Measurements from ENCODE around the gene FAM9B.
"Not testable (repeated sequence)": the region's sequence is repeated elsewhere in the genome, so short reads cannot be mapped to it uniquely, and the experiment has no call there.

Gene FAM9B

DNA sequence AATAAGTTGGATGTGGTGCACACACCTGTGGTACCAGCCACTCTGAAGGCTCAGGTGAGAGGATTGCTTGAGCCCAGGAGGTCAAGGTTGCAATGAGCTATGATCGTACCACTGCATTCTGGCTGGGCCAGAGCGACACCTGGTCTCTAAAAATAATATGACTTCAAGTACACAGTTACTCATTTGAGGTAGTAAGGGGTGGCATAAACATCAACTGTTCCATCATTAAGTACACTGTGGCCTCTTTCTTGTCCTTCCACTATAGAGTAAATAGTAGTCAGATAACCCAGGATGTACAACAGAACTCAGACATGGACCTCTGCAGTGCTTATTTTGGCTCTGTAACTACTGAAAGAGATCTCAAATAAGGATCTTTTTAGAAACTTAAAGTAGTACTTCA is 10.6 kb downstream of the FAM9B start:
- Histone ChIP-seq H2BK5ac (ENCODE audit: low read depth, low read length, poor library complexity, severe bottlenecking) (no peak overlapping the region), H3K4me1 (ENCODE audit: control insufficient read depth, insufficient read depth, low read depth, low read length) (no peaks in the 10 kb centered on the region), H2BK12ac (ENCODE audit: low read length in 2 of 2) (no peak overlapping the region), H2AK5ac (ENCODE audit: low read length, severe bottlenecking) (no peak overlapping the region), H4K91ac (ENCODE audit: low read length) (no peak overlapping the region), H3K4me2 (ENCODE audit: low read length, poor library complexity, severe bottlenecking) (no peak overlapping the region), H3K9me3 (ENCODE audit: control insufficient read depth, low read length) (no peaks in the 10 kb centered on the region), H3K4me3 (ENCODE audit: insufficient read depth in 1 of 2, low read depth in 1 of 2, low read length in 2 of 2) (no peak overlapping the region), H3K23ac (ENCODE audit: low read length in 2 of 2) (no peak overlapping the region), H3K9ac (ENCODE audit: low read length) (no peak overlapping the region), H3K14ac (ENCODE audit: low read length in 2 of 2) (no peak overlapping the region), H3K27me3 (ENCODE audit: control insufficient read depth in 1 of 2, insufficient read depth in 1 of 2, low read length in 2 of 2) (peaks cover 0 to 3% of the 10 kb centered on the region in 2 experiments), H3K18ac (ENCODE audit: low read depth in 1 of 2, low read length in 2 of 2) (no peak overlapping the region), H2AFZ (ENCODE audit: low read depth, low read length) (no peak overlapping the region), H4K8ac (ENCODE audit: low read length) (no peak overlapping the region), H2BK15ac (ENCODE audit: low read depth, poor library complexity, severe bottlenecking) (no peak overlapping the region), H3K36me3 (ENCODE audit: control insufficient read depth in 1 of 2, insufficient read depth in 2 of 2, low read depth in 1 of 2, low read length in 2 of 2) (no peaks in the 10 kb centered on the region), H3K27ac (ENCODE audit: low read length, poor library complexity, severe bottlenecking) (no peak overlapping the region), H3K79me1 (replicated peaks; ENCODE audit: low read length, poor library complexity, severe bottlenecking) (no peaks in the 10 kb centered on the region), H3K4ac (ENCODE audit: low read depth in 1 of 2, low read length in 2 of 2) (no peak overlapping the region), H2BK120ac (ENCODE audit: low read depth, low read length) (no peak overlapping the region)
- DNase-seq, result no peak
- WGBS, result no CpG with 5 or more reads among the region's 2 CpGs

- H3K27ac ChIP-seq (ENCODE audit: low read length, poor library complexity, severe bottlenecking), result no peak overlapping the region
- H3K9me3 ChIP-seq (ENCODE audit: control insufficient read depth, low read length), result no peaks in the 10 kb centered on the region
- no peak overlapping the region for H2AK5ac ChIP-seq (ENCODE audit: low read length, severe bottlenecking)
- no peak overlapping the region for H3K18ac ChIP-seq (ENCODE audit: low read depth in 1 of 2, low read length in 2 of 2)
- H3K4me1 ChIP-seq (ENCODE audit: control insufficient read depth, insufficient read depth, low read depth, low read length), result no peaks in the 10 kb centered on the region
- H3K4me2 ChIP-seq (ENCODE audit: low read length, poor library complexity, severe bottlenecking), result no peak overlapping the region
- no peaks in the 10 kb centered on the region for H3K79me1 ChIP-seq (replicated peaks; ENCODE audit: low read length, poor library complexity, severe bottlenecking)
- H2BK15ac ChIP-seq (ENCODE audit: low read depth, poor library complexity, severe bottlenecking), result no peak overlapping the region
- H3K4me3 ChIP-seq (ENCODE audit: insufficient read depth in 1 of 2, low read depth in 1 of 2, low read length in 2 of 2), result no peak overlapping the region
- H2BK12ac ChIP-seq (ENCODE audit: low read length in 2 of 2), result no peak overlapping the region
- no peak overlapping the region for H2BK5ac ChIP-seq (ENCODE audit: low read depth, low read length, poor library complexity, severe bottlenecking)
- no peaks in the 10 kb centered on the region for H3K36me3 ChIP-seq (ENCODE audit: control insufficient read depth in 1 of 2, insufficient read depth in 2 of 2, low read depth in 1 of 2, low read length in 2 of 2)
- H2BK120ac ChIP-seq (ENCODE audit: low read depth, low read length), result no peak overlapping the region
- no peak overlapping the region for H3K14ac ChIP-seq (ENCODE audit: low read length in 2 of 2)
- H4K91ac ChIP-seq (ENCODE audit: low read length), result no peak overlapping the region
- no peak overlapping the region for H3K9ac ChIP-seq (ENCODE audit: low read length)
- H3K23ac ChIP-seq (ENCODE audit: low read length in 2 of 2), result no peak overlapping the region
- no peak for DNase-seq
- no peak overlapping the region for H4K8ac ChIP-seq (ENCODE audit: low read length)
- no peak overlapping the region for H3K4ac ChIP-seq (ENCODE audit: low read depth in 1 of 2, low read length in 2 of 2)
- WGBS, result no CpG with 5 or more reads among the region's 2 CpGs
- H2AFZ ChIP-seq (ENCODE audit: low read depth, low read length), result no peak overlapping the region
- H3K27me3 ChIP-seq (ENCODE audit: control insufficient read depth in 1 of 2, insufficient read depth in 1 of 2, low read length in 2 of 2), result no peaks in the 10 kb centered on the region
These were observed 14.8 kb downstream of the FAM9B start for GRCh38 chrX:9019151-9019550.

GRCh38 chrX:9018332-9018731 is 15.6 kb downstream of the FAM9B start:
- not testable (repeated sequence) for H4K91ac ChIP-seq (ENCODE audit: low read length); H2BK12ac ChIP-seq (ENCODE audit: low read length in 2 of 2); H3K18ac ChIP-seq (ENCODE audit: low read depth in 1 of 2, low read length in 2 of 2); H3K27ac ChIP-seq (ENCODE audit: low read length, poor library complexity, severe bottlenecking); H3K9me3 ChIP-seq (ENCODE audit: control insufficient read depth, low read length); H3K14ac ChIP-seq (ENCODE audit: low read length in 2 of 2); H3K79me1 ChIP-seq (replicated peaks; ENCODE audit: low read length, poor library complexity, severe bottlenecking); DNase-seq; H4K8ac ChIP-seq (ENCODE audit: low read length); H2BK120ac ChIP-seq (ENCODE audit: low read depth, low read length); H3K9ac ChIP-seq (ENCODE audit: low read length); H3K23ac ChIP-seq (ENCODE audit: low read length in 2 of 2); H2AK5ac ChIP-seq (ENCODE audit: low read length, severe bottlenecking); H3K27me3 ChIP-seq (ENCODE audit: control insufficient read depth in 1 of 2, insufficient read depth in 1 of 2, low read length in 2 of 2); H3K4me1 ChIP-seq (ENCODE audit: control insufficient read depth, insufficient read depth, low read depth, low read length); H2BK15ac ChIP-seq (ENCODE audit: low read depth, poor library complexity, severe bottlenecking); H3K4me2 ChIP-seq (ENCODE audit: low read length, poor library complexity, severe bottlenecking); H3K4me3 ChIP-seq (ENCODE audit: insufficient read depth in 1 of 2, low read depth in 1 of 2, low read length in 2 of 2); H3K36me3 ChIP-seq (ENCODE audit: control insufficient read depth in 1 of 2, insufficient read depth in 2 of 2, low read depth in 1 of 2, low read length in 2 of 2); H2AFZ ChIP-seq (ENCODE audit: low read depth, low read length); H2BK5ac ChIP-seq (ENCODE audit: low read depth, low read length, poor library complexity, severe bottlenecking); H3K4ac ChIP-seq (ENCODE audit: low read depth in 1 of 2, low read length in 2 of 2)
- 100% methylated on average over 2 of the region's 5 CpGs for WGBS

DNA sequence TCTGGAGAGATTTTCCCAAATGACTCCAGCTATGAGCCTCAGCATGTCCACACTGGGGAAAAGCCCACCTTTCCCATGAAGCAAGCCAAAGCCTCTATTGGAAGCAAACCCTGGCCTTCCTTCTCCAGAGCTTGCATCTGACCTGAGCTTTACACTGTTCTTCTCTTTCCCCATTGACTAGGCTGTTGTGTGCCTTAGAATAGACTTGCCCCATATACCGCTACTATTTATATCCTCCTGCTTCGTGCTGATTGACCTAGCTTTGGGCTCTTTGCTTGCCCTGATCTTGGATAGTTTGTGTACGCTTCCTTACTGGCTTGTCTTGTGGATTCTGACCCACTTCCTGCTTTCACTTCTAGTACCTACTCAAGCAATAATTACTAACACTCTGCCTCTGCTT is 30.9 kb downstream of the FAM9B start:
- H3K4ac ChIP-seq (ENCODE audit: low read depth in 1 of 2, low read length in 2 of 2), result no peak overlapping the region
- no peak overlapping the region for H2AK5ac ChIP-seq (ENCODE audit: low read length, severe bottlenecking)
- no peaks in the 10 kb centered on the region for H3K27me3 ChIP-seq (ENCODE audit: control insufficient read depth in 1 of 2, insufficient read depth in 1 of 2, low read length in 2 of 2)
- H3K9me3 ChIP-seq (ENCODE audit: control insufficient read depth, low read length), result peaks cover 3% of the 10 kb centered on the region
- H2BK15ac ChIP-seq (ENCODE audit: low read depth, poor library complexity, severe bottlenecking), result no peak overlapping the region
- no peak overlapping the region for H3K9ac ChIP-seq (ENCODE audit: low read length)
- H3K18ac ChIP-seq (ENCODE audit: low read depth in 1 of 2, low read length in 2 of 2), result no peak overlapping the region
- WGBS, result 69% methylated on average over 3 of the region's 3 CpGs
- no peaks in the 10 kb centered on the region for H3K4me1 ChIP-seq (ENCODE audit: control insufficient read depth, insufficient read depth, low read depth, low read length)
- DNase-seq, result no peak
- H2BK120ac ChIP-seq (ENCODE audit: low read depth, low read length), result no peak overlapping the region
- H3K4me2 ChIP-seq (ENCODE audit: low read length, poor library complexity, severe bottlenecking), result no peak overlapping the region
- no peak overlapping the region for H3K23ac ChIP-seq (ENCODE audit: low read length in 2 of 2)
- no peak overlapping the region for H4K8ac ChIP-seq (ENCODE audit: low read length)
- no peak overlapping the region for H2BK12ac ChIP-seq (ENCODE audit: low read length in 2 of 2)
- H4K91ac ChIP-seq (ENCODE audit: low read length), result no peak overlapping the region
- no peak overlapping the region for H3K14ac ChIP-seq (ENCODE audit: low read length in 2 of 2)
- H2BK5ac ChIP-seq (ENCODE audit: low read depth, low read length, poor library complexity, severe bottlenecking), result no peak overlapping the region
- H3K27ac ChIP-seq (ENCODE audit: low read length, poor library complexity, severe bottlenecking), result no peak overlapping the region
- H3K4me3 ChIP-seq (ENCODE audit: insufficient read depth in 1 of 2, low read depth in 1 of 2, low read length in 2 of 2), result no peak overlapping the region
- no peaks in the 10 kb centered on the region for H3K36me3 ChIP-seq (ENCODE audit: control insufficient read depth in 1 of 2, insufficient read depth in 2 of 2, low read depth in 1 of 2, low read length in 2 of 2)
- H2AFZ ChIP-seq (ENCODE audit: low read depth, low read length), result no peak overlapping the region
- H3K79me1 ChIP-seq (replicated peaks; ENCODE audit: low read length, poor library complexity, severe bottlenecking), result no peaks in the 10 kb centered on the region
